ENCODE data around the gene HBP1.
A peak's percentile ranks its signal among the peaks of the same experiment; 100 is the strongest.

Gene HBP1

GRCh38 chr7:107160389-107160788 lies 8.4 kb upstream of the HBP1 start:
- FAIRE-seq (no peak), DNase-seq (ENCODE audit: insufficient read length) (no peak)
- no peak for TF ChIP-seq POLR2A (IDR thresholded peaks at IDR 0.05; ENCODE audit: low read depth, low read length)

GRCh38 chr7:107161415-107161814 lies 7.4 kb upstream of the HBP1 start:
- TF ChIP-seq POLR2A (IDR thresholded peaks at IDR 0.05; ENCODE audit: low read depth, low read length) = no peak
- FAIRE-seq (no peak), DNase-seq (ENCODE audit: insufficient read length) (no peak)

GRCh38 chr7:107162475-107162874 lies 6.3 kb upstream of the HBP1 start:
- DNase-seq (ENCODE audit: insufficient read length) (no peak), FAIRE-seq (no peak)
- TF ChIP-seq POLR2A (IDR thresholded peaks at IDR 0.05; ENCODE audit: low read depth, low read length) (no peak), POLR2AphosphoS5 (IDR thresholded peaks at IDR 0.05; ENCODE audit: low read depth, low read length) (no peak), TAF1 (IDR thresholded peaks at IDR 0.05; ENCODE audit: borderline replicate concordance, low read depth, low read length) (no peak)

- DNase-seq (ENCODE audit: insufficient read length) = no peak
- no peak for FAIRE-seq
- TF ChIP-seq TAF1 (IDR thresholded peaks at IDR 0.05; ENCODE audit: borderline replicate concordance, low read depth, low read length) (no peak), POLR2A (IDR thresholded peaks at IDR 0.05; ENCODE audit: low read depth, low read length) (no peak), POLR2AphosphoS5 (IDR thresholded peaks at IDR 0.05; ENCODE audit: low read depth, low read length) (no peak)
These were observed 4.7 kb upstream of the HBP1 start for GRCh38 chr7:107164092-107164491.

GRCh38 chr7:107165341-107165740 lies 3.5 kb upstream of the HBP1 start:
- TF ChIP-seq TAF1 (IDR thresholded peaks at IDR 0.05; ENCODE audit: borderline replicate concordance, low read depth, low read length) (no peak), POLR2AphosphoS5 (IDR thresholded peaks at IDR 0.05; ENCODE audit: low read depth, low read length) (no peak), POLR2A (IDR thresholded peaks at IDR 0.05; ENCODE audit: low read depth, low read length) (no peak)
- FAIRE-seq (no peak), DNase-seq (ENCODE audit: insufficient read length) (no peak)

GRCh38 chr7:107166736-107167426 lies 1.9 kb upstream of the HBP1 start:
- no peak for TF ChIP-seq POLR2A (IDR thresholded peaks at IDR 0.05; ENCODE audit: low read depth, low read length)
- FAIRE-seq (no peak), DNase-seq (ENCODE audit: insufficient read length) (no peak)

GRCh38 chr7:107167483-107168232 lies 1.1 kb upstream of the HBP1 start:
- TF ChIP-seq POLR2A (IDR thresholded peaks at IDR 0.05; ENCODE audit: low read depth, low read length) = no peak
- no peak; the same call in 1 of the 2 replicates for TF ChIP-seq POLR2AphosphoS5 (IDR thresholded peaks at IDR 0.05; ENCODE audit: low read depth, low read length)
- no peak for TF ChIP-seq TAF1 (IDR thresholded peaks at IDR 0.05; ENCODE audit: borderline replicate concordance, low read depth, low read length)
- DNase-seq (ENCODE audit: insufficient read length) (no peak), FAIRE-seq (peak; percentile 24)

GRCh38 chr7:107169120-107170050 lies 582 bp downstream of the HBP1 start:
- FAIRE-seq (peak; percentile 85), DNase-seq (ENCODE audit: insufficient read length) (peak; percentile 46)
- TF ChIP-seq POLR2AphosphoS5 (IDR thresholded peaks at IDR 0.05; ENCODE audit: low read depth, low read length) (peak; percentile 56), TAF1 (IDR thresholded peaks at IDR 0.05; ENCODE audit: borderline replicate concordance, low read depth, low read length) (peak; percentile 29; the same call in 1 of the 2 replicates), POLR2A (IDR thresholded peaks at IDR 0.05; ENCODE audit: low read depth, low read length) (no peak; the same call in 1 of the 2 replicates)

GRCh38 chr7:107170051-107170915 lies 1.5 kb downstream of the HBP1 start:
- TF ChIP-seq POLR2AphosphoS5 (IDR thresholded peaks at IDR 0.05; ENCODE audit: low read depth, low read length) (no peak), POLR2A (IDR thresholded peaks at IDR 0.05; ENCODE audit: low read depth, low read length) (no peak), TAF1 (IDR thresholded peaks at IDR 0.05; ENCODE audit: borderline replicate concordance, low read depth, low read length) (no peak)
- DNase-seq (ENCODE audit: insufficient read length) (no peak), FAIRE-seq (no peak)

- DNase-seq (ENCODE audit: insufficient read length) (no peak), FAIRE-seq (no peak)
- no peak for TF ChIP-seq POLR2AphosphoS5 (IDR thresholded peaks at IDR 0.05; ENCODE audit: low read depth, low read length)
These were observed 2.7 kb downstream of the HBP1 start for GRCh38 chr7:107171496-107171895.

Measured in GM12892 (cell line).